Measurements from ENCODE around the gene GSTA4. TPM values are rescaled to one million over a fixed set of nuclear protein-coding genes. Genes with fewer than 3 reads are reported as not detected.

GSTA4 gene
- total RNA-seq, 2 experiments from 2014 or later = 21.6 to 21.7 TPM

GRCh38 chr6:52929321-52930164 is 65.5 kb downstream of the GSTA4 start:
- H3K36me3 Mint-ChIP-seq (ENCODE audit: low read depth) = no peaks in the 10 kb centered on the region
- intact Hi-C loops (cut with micrococcal nuclease) = no loop called here

More at GRCh38 chr6:52929321-52930164, 65.5 kb downstream of the GSTA4 start:
- Mint-ChIP-seq H3K27me3 (ENCODE audit: low read depth) (no peaks in the 10 kb centered on the region), H3K4me3 (no peak overlapping the region), H3K9me3 (no peaks in the 10 kb centered on the region), H3K27ac (no peak overlapping the region), H3K4me1 (ENCODE audit: low read depth) (no peaks in the 10 kb centered on the region)
- CTCF ChIA-PET = no interaction called here
- no peak for DNase-seq

Other genes starting within 250 kb of the GSTA4 start
- not detected for gene GSTA2, start 231.8 kb downstream of the GSTA4 start, total RNA-seq
- gene GSTA1, start 191.5 kb downstream of the GSTA4 start, total RNA-seq = not detected
- gene GSTA5, start 154.5 kb downstream of the GSTA4 start, total RNA-seq = not detected
- gene GSTA3, start 85.6 kb downstream of the GSTA4 start, total RNA-seq = not detected
- gene CILK1, start 66.5 kb upstream of the GSTA4 start, total RNA-seq = 1 to 10 TPM; 6.8 to 7.2 TPM
- gene FBXO9, start 70.1 kb upstream of the GSTA4 start, total RNA-seq = 10 to 100 TPM; 40.6 to 45.0 TPM
- gene GCM1, start 153.6 kb upstream of the GSTA4 start, total RNA-seq = under 1 TPM in 1 of 2 experiments, not detected in 1; 0.10 TPM

All from activated naive CD4-positive, alpha-beta T cell treated with anti-CD3 and anti-CD28 coated beads for 36 hours (primary cell).